Measurements from ENCODE around the gene JCAD. TPM values are rescaled to one million over a fixed set of nuclear protein-coding genes. Genes with fewer than 3 reads are reported as not detected.

The JCAD gene
- total RNA-seq, 1 experiment from 2014 or later, result 0.77 TPM

GRCh38 chr10:29992914-29993313 is 66.5 kb downstream of the JCAD start:
- Histone ChIP-seq H3K9ac (ENCODE audit: extremely low read depth, insufficient read length, low read length) (no peak overlapping the region), H3K79me2 (ENCODE audit: insufficient read depth, low read length) (no peaks in the 10 kb centered on the region), H2AK5ac (ENCODE audit: insufficient read length, low read length) (no peak overlapping the region), H2BK12ac (ENCODE audit: insufficient read length, low read depth, low read length) (no peak overlapping the region), H2BK5ac (ENCODE audit: insufficient read length, low read length) (no peak overlapping the region), H3K14ac (ENCODE audit: insufficient read depth, low read length) (no peak overlapping the region), H4K5ac (ENCODE audit: insufficient read length, low read depth, low read length) (no peak overlapping the region), H3K79me1 (ENCODE audit: insufficient read depth, low read depth, low read length, poor library complexity, severe bottlenecking) (no peaks in the 10 kb centered on the region), H3K23me2 (ENCODE audit: insufficient read length, low read depth, low read length, poor library complexity, severe bottlenecking) (no peaks in the 10 kb centered on the region), H3K18ac (ENCODE audit: insufficient read length, low read depth, low read length) (no peak overlapping the region), H4K91ac (ENCODE audit: insufficient read length, low read depth, low read length) (no peak overlapping the region), H3K4ac (ENCODE audit: low read depth, low read length) (no peak overlapping the region), H3K9me3 (ENCODE audit: control insufficient read depth, low read depth, low read length) (no peaks in the 10 kb centered on the region), H3K27ac (ENCODE audit: insufficient read length, low read depth, low read length) (no peak overlapping the region), H3K4me1 (ENCODE audit: insufficient read depth, low read length) (no peaks in the 10 kb centered on the region; the same call in 1 of the 2 replicates), H3K4me2 (ENCODE audit: insufficient read depth, insufficient read length, low read length) (no peak overlapping the region), H4K8ac (replicated peaks; ENCODE audit: insufficient read length, low read depth, low read length) (no peak overlapping the region), H2BK120ac (ENCODE audit: low read depth, low read length, poor library complexity, severe bottlenecking) (no peak overlapping the region), H3T11ph (ENCODE audit: low read length) (no peak overlapping the region), H4K20me1 (ENCODE audit: control insufficient read depth, insufficient read depth, insufficient read length) (no peaks in the 10 kb centered on the region), H2BK20ac (ENCODE audit: low read depth, low read length, poor library complexity, severe bottlenecking) (no peak overlapping the region), H2AFZ (ENCODE audit: low read length) (no peak overlapping the region), H3K56ac (ENCODE audit: insufficient read length, low read depth, low read length) (no peak overlapping the region), H3K27me3 (ENCODE audit: insufficient read depth, low read length) (no peaks in the 10 kb centered on the region), H2BK15ac (ENCODE audit: low read depth, low read length) (no peak overlapping the region), H3K23ac (ENCODE audit: insufficient read length, low read depth, low read length) (no peak overlapping the region)
- H3K27ac Mint-ChIP-seq, result no peak overlapping the region
- no peak overlapping the region for H3K4me3 Mint-ChIP-seq
- no peaks in the 10 kb centered on the region for H3K36me3 Mint-ChIP-seq (ENCODE audit: insufficient read depth in 1 of 3, low read depth in 3 of 3)
- H3K4me1 Mint-ChIP-seq, result peaks cover 0 to 3% of the 10 kb centered on the region in 2 experiments; a peak in 1 of 4 replicates
- DNase-seq, result no peak
- H3K27me3 Mint-ChIP-seq (ENCODE audit: low read depth), result peaks cover 3% of the 10 kb centered on the region
- no peak for TF ChIP-seq CTCF (conservative IDR thresholded peaks at IDR 0.05)
- peaks cover 0 to 1% of the 10 kb centered on the region in 2 experiments; a peak in 2 of 5 replicates for H3K9me3 Mint-ChIP-seq
- no CpG with 5 or more reads among the region's 4 CpGs for WGBS (ENCODE audit: extremely low coverage, insufficient read length, low lambda C conversion rate)
